ENCODE results near the gene CD55. TPM values are rescaled to one million over a fixed set of nuclear protein-coding genes. Genes with fewer than 3 reads are reported as not detected.

The CD55 gene
- total RNA-seq, 2 experiments from 2014 or later, result 69.3 to 80.6 TPM

DNA sequence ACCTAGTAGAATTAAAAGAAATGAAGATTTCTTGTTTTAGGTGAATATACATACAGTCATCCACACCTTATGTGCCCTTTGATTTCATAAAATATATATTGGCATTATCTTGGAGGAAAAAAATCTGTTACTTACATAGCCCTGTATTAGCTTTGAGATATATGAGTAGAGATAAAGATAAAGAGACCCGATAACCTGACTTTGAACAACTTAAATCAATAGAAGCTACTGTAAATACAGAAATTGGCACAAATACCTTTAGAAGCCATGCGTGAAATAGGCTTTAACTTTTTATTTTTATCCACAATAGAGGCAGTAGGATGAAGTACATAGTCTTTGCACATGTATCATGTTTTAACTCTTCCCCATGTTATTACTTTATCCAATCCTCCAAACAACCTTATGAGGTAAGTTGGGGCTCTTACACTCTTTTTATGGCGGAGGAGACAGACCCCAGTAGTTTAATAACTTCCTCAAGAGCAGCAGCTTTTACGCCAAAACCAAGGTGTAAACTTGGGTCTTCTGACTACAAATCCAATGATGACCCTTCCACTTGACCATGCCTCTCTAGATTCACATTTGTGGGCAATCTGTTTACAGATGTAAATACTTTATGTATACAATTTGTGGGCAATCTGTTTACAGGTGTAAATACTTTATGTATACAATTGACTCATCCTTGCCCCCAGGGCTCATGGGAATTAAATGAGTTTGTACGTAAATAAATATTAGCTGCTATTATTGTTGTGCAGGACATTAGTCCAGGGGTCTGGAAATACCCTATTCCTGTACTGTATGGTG, 2.1 kb downstream of the CD55 start:
- peaks cover 2% of the 10 kb centered on the region for H3K9me3 Mint-ChIP-seq
- DNase-seq (no peak), ATAC-seq (ENCODE audit: low read depth) (no peak)
- peaks cover 36% of the 10 kb centered on the region for H3K4me1 Mint-ChIP-seq
- peak overlapping the region; percentile 73 for H3K27ac Mint-ChIP-seq
- H3K27me3 Mint-ChIP-seq, result no peaks in the 10 kb centered on the region
- H3K36me3 Mint-ChIP-seq, result peaks cover 49% of the 10 kb centered on the region
- H3K4me3 Mint-ChIP-seq, result peak overlapping the region; percentile 85
- POLR2A ChIA-PET, result interaction anchor here (1.6 to 3.4 kb wide), 2 partner anchors 11 to 233 kb away, joined by 3 to 145 read pairs; no protein-coding TSS in a partner anchor

- Mint-ChIP-seq H3K4me1 (peaks cover 45% of the 10 kb centered on the region), H3K27me3 (no peaks in the 10 kb centered on the region), H3K27ac (peak overlapping the region; percentile 1), H3K36me3 (peaks cover 75% of the 10 kb centered on the region), H3K9me3 (peaks cover 10% of the 10 kb centered on the region), H3K4me3 (no peak overlapping the region)
- ATAC-seq (ENCODE audit: low read depth), result no peak
- POLR2A ChIA-PET, result no interaction called here
- no peak for DNase-seq
These were observed 6.5 kb downstream of the CD55 start for GRCh38 chr1:207328004-207328403.

- peaks cover 77% of the 10 kb centered on the region for H3K36me3 Mint-ChIP-seq
- DNase-seq (no peak), ATAC-seq (ENCODE audit: low read depth) (no peak)
- H3K9me3 Mint-ChIP-seq, result peaks cover 16% of the 10 kb centered on the region
- peak overlapping the region; percentile 47 for H3K27ac Mint-ChIP-seq
- no peak overlapping the region for H3K4me3 Mint-ChIP-seq
- H3K4me1 Mint-ChIP-seq, result peaks cover 47% of the 10 kb centered on the region
- no peaks in the 10 kb centered on the region for H3K27me3 Mint-ChIP-seq
- POLR2A ChIA-PET, result interaction anchor here (1.5 kb wide), 1 partner anchor 8 kb away, joined by 7 read pairs; the partner anchor contains the start of gene CD55
These were observed 7.5 kb downstream of the CD55 start for GRCh38 chr1:207328908-207329440.

GRCh38 chr1:207329469-207329868, 8.0 kb downstream of the CD55 start:
- Mint-ChIP-seq H3K36me3 (peaks cover 78% of the 10 kb centered on the region), H3K9me3 (peaks cover 20% of the 10 kb centered on the region), H3K27ac (no peak overlapping the region), H3K4me3 (no peak overlapping the region), H3K27me3 (no peaks in the 10 kb centered on the region), H3K4me1 (peaks cover 48% of the 10 kb centered on the region)
- POLR2A ChIA-PET, result interaction anchor here (1.5 kb wide), 1 partner anchor 8 kb away, joined by 7 read pairs; the partner anchor contains the start of gene CD55
- no peak for ATAC-seq (ENCODE audit: low read depth)
- no peak for DNase-seq

- Mint-ChIP-seq H3K4me1 (peaks cover 55% of the 10 kb centered on the region), H3K4me3 (no peak overlapping the region), H3K36me3 (peaks cover 82% of the 10 kb centered on the region), H3K27ac (no peak overlapping the region), H3K27me3 (no peaks in the 10 kb centered on the region), H3K9me3 (peaks cover 21% of the 10 kb centered on the region)
- no peak for DNase-seq
- POLR2A ChIA-PET, result interaction anchor here (0.7 to 1.5 kb wide), 3 partner anchors 8 to 128 kb away, joined by 3 to 7 read pairs (median 3); partner anchors contain the start of gene CD55
- no peak for ATAC-seq (ENCODE audit: low read depth)
These were observed 8.7 kb downstream of the CD55 start for GRCh38 chr1:207330011-207330710.

- Mint-ChIP-seq H3K4me1 (peaks cover 58% of the 10 kb centered on the region), H3K27me3 (no peaks in the 10 kb centered on the region), H3K4me3 (no peak overlapping the region), H3K27ac (no peak overlapping the region), H3K36me3 (peaks cover 79% of the 10 kb centered on the region), H3K9me3 (peaks cover 21% of the 10 kb centered on the region)
- ATAC-seq (ENCODE audit: low read depth), result no peak
- POLR2A ChIA-PET, result interaction anchor here (1.4 to 5.5 kb wide), 2 partner anchors 9 to 10 kb away, joined by 3 to 145 read pairs; partner anchors contain the start of gene CD55
- DNase-seq, result no peak
These were observed 10.2 kb downstream of the CD55 start for GRCh38 chr1:207331354-207332313.

GRCh38 chr1:207333009-207333600, 11.6 kb downstream of the CD55 start:
- Mint-ChIP-seq H3K9me3 (peaks cover 22% of the 10 kb centered on the region), H3K27ac (peak overlapping the region; percentile 84), H3K4me1 (peaks cover 59% of the 10 kb centered on the region), H3K27me3 (no peaks in the 10 kb centered on the region), H3K4me3 (no peak overlapping the region), H3K36me3 (peaks cover 77% of the 10 kb centered on the region)
- ATAC-seq (ENCODE audit: low read depth), result no peak
- POLR2A ChIA-PET, result interaction anchor here (5.5 kb wide), 1 partner anchor 11 kb away, joined by 145 read pairs; the partner anchor contains the start of gene CD55
- no peak for DNase-seq

DNA sequence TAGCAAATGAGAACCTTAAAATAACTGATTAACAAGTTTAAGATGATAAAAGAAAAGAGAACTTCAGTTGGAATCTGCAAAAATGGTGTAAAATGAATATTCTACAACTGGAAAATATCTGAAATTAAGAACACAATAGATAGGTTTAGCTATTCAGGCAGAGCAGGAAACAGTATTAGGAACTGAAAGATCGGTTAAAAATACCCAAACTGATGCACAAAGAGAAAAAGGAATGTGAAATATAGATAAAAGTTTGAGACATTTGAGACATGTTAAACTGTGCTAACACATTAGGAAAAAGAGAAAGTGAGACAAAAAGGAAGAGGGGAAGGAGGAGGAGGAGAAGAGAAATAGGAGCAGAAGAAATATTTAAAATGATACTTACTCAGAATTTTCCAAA, 12.1 kb downstream of the CD55 start:
- Mint-ChIP-seq H3K4me3 (no peak overlapping the region), H3K27ac (peak overlapping the region; percentile 84), H3K9me3 (peaks cover 20% of the 10 kb centered on the region), H3K27me3 (no peaks in the 10 kb centered on the region), H3K4me1 (peaks cover 57% of the 10 kb centered on the region), H3K36me3 (peaks cover 74% of the 10 kb centered on the region)
- POLR2A ChIA-PET, result interaction anchor here (5.5 kb wide), 1 partner anchor 11 kb away, joined by 145 read pairs; the partner anchor contains the start of gene CD55
- DNase-seq (no peak), ATAC-seq (ENCODE audit: low read depth) (no peak)

GRCh38 chr1:207334337-207334736, 12.9 kb downstream of the CD55 start:
- Mint-ChIP-seq H3K4me1 (peaks cover 51% of the 10 kb centered on the region), H3K36me3 (peaks cover 72% of the 10 kb centered on the region), H3K9me3 (peaks cover 15% of the 10 kb centered on the region), H3K27me3 (no peaks in the 10 kb centered on the region), H3K4me3 (peak overlapping the region; percentile 38), H3K27ac (peak overlapping the region; percentile 93)
- ATAC-seq (ENCODE audit: low read depth) (no peak), DNase-seq (no peak)
- POLR2A ChIA-PET, result interaction anchor here (5.5 kb wide), 1 partner anchor 12 kb away, joined by 145 read pairs; the partner anchor contains the start of gene CD55

DNA sequence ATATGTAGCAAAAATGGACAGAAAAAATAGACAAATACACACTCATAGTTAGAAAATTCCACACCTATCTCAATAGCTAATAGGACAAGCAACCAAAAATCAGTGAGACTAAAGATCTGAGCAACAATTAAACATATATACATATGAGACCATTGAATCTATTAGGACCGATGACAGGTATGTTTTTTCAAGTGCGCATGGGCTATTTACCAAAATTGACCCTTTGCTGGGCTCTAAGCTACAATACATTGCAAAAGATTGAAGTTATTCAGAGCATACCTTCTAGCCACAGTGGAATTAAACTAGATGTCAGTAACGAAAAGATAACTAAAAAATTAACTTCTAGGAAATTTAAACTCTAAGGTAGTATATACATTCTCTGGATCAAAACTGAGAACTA, 13.7 kb downstream of the CD55 start:
- H3K27me3 Mint-ChIP-seq, result no peaks in the 10 kb centered on the region
- H3K27ac Mint-ChIP-seq, result peak overlapping the region; percentile 93
- ATAC-seq (ENCODE audit: low read depth) (no peak), DNase-seq (no peak)
- H3K4me1 Mint-ChIP-seq, result peaks cover 50% of the 10 kb centered on the region
- H3K9me3 Mint-ChIP-seq, result peaks cover 19% of the 10 kb centered on the region
- H3K36me3 Mint-ChIP-seq, result peaks cover 71% of the 10 kb centered on the region
- POLR2A ChIA-PET, result interaction anchor here (1.9 to 5.5 kb wide), 3 partner anchors 10 to 28 kb away, joined by 10 to 145 read pairs (median 11); partner anchors contain the start of gene CD55
- peak overlapping the region; percentile 59 for H3K4me3 Mint-ChIP-seq

DNA sequence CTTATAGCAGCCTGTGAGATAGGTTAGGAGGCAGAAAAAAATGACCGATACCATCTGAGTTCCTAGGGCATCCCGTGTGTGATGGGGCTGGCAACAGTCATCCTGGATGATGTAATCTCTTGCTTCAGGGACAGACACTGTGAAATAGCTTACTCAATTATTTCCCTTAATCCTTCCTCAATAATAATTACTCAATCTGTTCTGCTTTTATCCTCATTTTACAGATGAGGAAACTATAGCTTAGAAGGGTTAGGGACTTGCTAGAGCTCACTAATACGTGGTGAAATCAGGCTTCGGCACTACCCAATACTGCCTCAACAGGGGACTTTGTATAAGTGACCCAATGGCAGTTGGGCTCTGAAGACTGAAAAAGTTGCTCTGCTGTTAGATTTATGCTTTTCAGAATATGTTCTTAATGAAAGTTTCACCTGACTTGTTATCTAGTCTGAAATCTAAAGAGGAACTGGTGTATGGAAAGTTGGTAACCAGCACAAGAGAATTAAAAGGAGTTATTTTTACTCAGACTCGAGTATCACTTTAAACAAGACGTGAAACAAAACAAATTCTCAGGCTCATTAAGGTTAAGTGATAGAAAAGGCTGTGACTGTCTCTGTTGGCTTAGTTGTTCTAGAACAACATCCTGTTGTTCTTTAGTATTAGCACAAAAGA, 14.4 kb downstream of the CD55 start:
- Mint-ChIP-seq H3K27ac (peak overlapping the region; percentile 93), H3K9me3 (peaks cover 17% of the 10 kb centered on the region), H3K4me3 (peak overlapping the region; percentile 43), H3K27me3 (no peaks in the 10 kb centered on the region), H3K4me1 (peaks cover 45% of the 10 kb centered on the region), H3K36me3 (peaks cover 72% of the 10 kb centered on the region)
- peak; percentile 23 for ATAC-seq (ENCODE audit: low read depth)
- POLR2A ChIA-PET, result interaction anchor here (1.1 to 5.5 kb wide), 9 partner anchors 10 to 488 kb away, joined by 3 to 145 read pairs (median 6); partner anchors contain the start of gene CD55
- DNase-seq, result no peak

Data from activated naive CD8-positive, alpha-beta T cell treated with anti-CD3 and anti-CD28 coated beads, Interleukin-2, amount 10 ng/mL, durations not matched to agents 7 days and 5 days (primary cell).